H1 (cell line): ENCODE results near the gene ZNF443. TPM values are rescaled to one million over a fixed set of nuclear protein-coding genes. Genes with fewer than 3 reads are reported as not detected.

Source experiments
- polyA plus RNA-seq, 7 experiments: library from polyadenylated mRNA; depleted of rRNA in 3 of 7; stranded (reverse) in 5 of 7; unstranded in 2 of 7; fragments of >200 nt in 5 of 7; fragments of 200-250 nt in 2 of 7; gene quantifications; 1 replicate in 5 of 7; 2 replicates in 1 of 7; 4 replicates in 1 of 7; pipeline versions ENCODE4 v1.2.1 to v1.2.3, GENCODE V29; 2011 to 2013; ENCODE audit warnings: missing spikeins in 2 of 7, mixed read lengths in 2 of 7
- total RNA-seq: library from RNA; stranded (reverse); fragmentation: NEBNext Ultra II Directional; extraction: Animal tissue kit (Norgen Biotek cat#: 25700); gene quantifications from 2 replicates; pipeline ENCODE4 v1.2.1, GENCODE V29; 2021

The ZNF443 gene
- total and polyA plus RNA-seq, 2 of the 8 experiments (the other 6 are each of a cell fraction or from before 2014, with no cell fraction given): 1.4 to 7.8 TPM

Other genes starting within 250 kb of the ZNF443 start
- 2.8 and 3.2 TPM in 2 replicates for gene ZNF44, start 146.1 kb downstream of the ZNF443 start, total RNA-seq
- 0.72 and 1.3 TPM in 2 replicates for gene ZNF44, start 146.1 kb downstream of the ZNF443 start, polyA plus RNA-seq (2011; rRNA removed)
- gene ZNF563, start 107.4 kb downstream of the ZNF443 start, total RNA-seq: 2.3 and 3.0 TPM in 2 replicates
- gene ZNF563, start 107.4 kb downstream of the ZNF443 start, polyA plus RNA-seq (2011; rRNA removed): 0.66 and 0.91 TPM in 2 replicates
- 2.0 and 2.4 TPM in 2 replicates for gene ZNF442, start 75.3 kb downstream of the ZNF443 start, total RNA-seq
- gene ZNF442, start 75.3 kb downstream of the ZNF443 start, polyA plus RNA-seq (2011; rRNA removed): 0.17 and 0.60 TPM in 2 replicates
- 3.0 and 4.2 TPM in 2 replicates for gene ZNF799, start 39.8 kb downstream of the ZNF443 start, total RNA-seq
- 0.49 and 1.00 TPM in 2 replicates for gene ZNF799, start 39.8 kb downstream of the ZNF443 start, polyA plus RNA-seq (2011; rRNA removed)
- 2.0 and 2.2 TPM in 2 replicates for gene ZNF709, start 43.8 kb upstream of the ZNF443 start, total RNA-seq
- gene ZNF709, start 43.8 kb upstream of the ZNF443 start, polyA plus RNA-seq (2011; rRNA removed): 0.86 and 1.3 TPM in 2 replicates
- 7.8 and 10.4 TPM in 2 replicates for gene ZNF564, start 110.5 kb upstream of the ZNF443 start, total RNA-seq
- 0.89 and 0.91 TPM in 2 replicates for gene ZNF564, start 110.5 kb upstream of the ZNF443 start, polyA plus RNA-seq (2011; rRNA removed)
- 9.0 TPM in 2 replicates for gene ZNF490, start 169.8 kb upstream of the ZNF443 start, total RNA-seq
- 1.6 and 1.7 TPM in 2 replicates for gene ZNF490, start 169.8 kb upstream of the ZNF443 start, polyA plus RNA-seq (2011; rRNA removed)
- gene ZNF791, start 169.9 kb upstream of the ZNF443 start, total RNA-seq: 18.6 and 20.1 TPM in 2 replicates
- gene ZNF791, start 169.9 kb upstream of the ZNF443 start, polyA plus RNA-seq (2011; rRNA removed): 3.1 and 4.1 TPM in 2 replicates
- gene MAN2B1, start 225.7 kb upstream of the ZNF443 start, total RNA-seq: 71.1 and 76.3 TPM in 2 replicates
- gene MAN2B1, start 225.7 kb upstream of the ZNF443 start, polyA plus RNA-seq (2011; rRNA removed): 55.3 and 73.6 TPM in 2 replicates
- 15.3 and 19.6 TPM in 2 replicates for gene WDR83, start 225.8 kb upstream of the ZNF443 start, total RNA-seq
- 12.6 and 24.5 TPM in 2 replicates for gene WDR83, start 225.8 kb upstream of the ZNF443 start, polyA plus RNA-seq (2011; rRNA removed)
- 86.6 and 88.8 TPM in 2 replicates for gene DHPS, start 240.9 kb upstream of the ZNF443 start, total RNA-seq
- gene DHPS, start 240.9 kb upstream of the ZNF443 start, polyA plus RNA-seq (2011; rRNA removed): 99.6 and 118 TPM in 2 replicates
- gene GNG14, start 247.0 kb upstream of the ZNF443 start, total RNA-seq: not detected in 2 replicates
- gene GNG14, start 247.0 kb upstream of the ZNF443 start, polyA plus RNA-seq (2011; rRNA removed): not detected in 2 replicates